NCI-H748 (cell line): Measurements from ENCODE around the gene CDH15.
"Not testable (repeated sequence)": the region's sequence is repeated elsewhere in the genome, so short reads cannot be mapped to it uniquely, and the experiment has no call there.

ENCODE experiments used
- DNase-seq: peaks from one replicate; lab custom pipeline; 2025; ENCODE audit not compliant: unreplicated experiment; lab: John Stamatoyannopoulos, UW

CDH15 gene

DNA sequence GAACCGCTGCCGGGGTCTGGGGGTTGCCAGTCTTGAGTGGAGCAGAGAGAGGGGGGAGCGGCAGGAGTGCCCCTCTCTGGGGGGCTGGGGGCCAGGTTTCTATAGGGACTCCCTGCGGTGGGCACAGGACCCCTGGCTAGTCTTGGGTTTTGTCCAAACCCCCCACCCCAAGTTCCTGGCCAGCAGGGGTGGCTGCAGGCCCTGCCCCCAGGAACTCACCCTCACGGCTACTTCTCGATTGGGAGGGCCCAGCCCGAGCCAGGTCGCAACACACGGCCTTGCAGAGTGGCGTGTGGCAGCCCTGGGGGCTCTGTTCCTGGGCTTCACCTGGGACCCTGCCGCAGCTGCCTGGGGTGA, 601 bp downstream of the CDH15 start:
- DNase-seq: no peak

DNA sequence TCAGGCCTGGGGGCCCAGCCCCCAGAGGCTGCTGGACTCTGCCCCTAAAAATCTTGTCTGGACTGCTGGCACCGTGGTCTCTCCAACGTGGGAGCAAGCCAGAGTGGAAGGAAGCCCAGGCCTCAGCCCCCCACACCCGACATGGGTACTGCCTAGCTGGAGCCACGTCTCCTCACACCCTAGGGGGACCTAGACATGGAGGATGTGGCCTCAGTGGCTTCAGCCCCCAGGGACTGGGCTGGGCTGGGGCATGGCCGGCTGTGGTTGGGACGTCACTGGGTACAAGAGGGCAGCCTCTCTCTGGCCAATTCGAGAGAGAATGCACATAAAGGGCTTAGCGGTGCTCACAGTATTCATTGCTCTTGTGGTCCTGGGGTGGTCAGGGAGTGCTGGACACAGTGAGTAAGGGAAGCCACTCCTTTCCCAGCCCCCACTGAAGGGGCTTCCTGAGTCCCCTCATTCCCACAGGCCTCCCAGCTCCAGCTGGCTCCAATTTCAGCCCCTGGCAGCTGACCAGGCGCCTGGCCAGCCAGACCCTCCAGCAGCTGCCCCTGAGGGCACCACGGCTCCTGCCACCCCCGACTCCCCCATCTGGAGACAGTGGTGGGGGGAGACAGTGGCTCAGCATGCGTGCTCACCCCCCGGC, 1.1 kb downstream of the CDH15 start:
- no peak for DNase-seq

DNA sequence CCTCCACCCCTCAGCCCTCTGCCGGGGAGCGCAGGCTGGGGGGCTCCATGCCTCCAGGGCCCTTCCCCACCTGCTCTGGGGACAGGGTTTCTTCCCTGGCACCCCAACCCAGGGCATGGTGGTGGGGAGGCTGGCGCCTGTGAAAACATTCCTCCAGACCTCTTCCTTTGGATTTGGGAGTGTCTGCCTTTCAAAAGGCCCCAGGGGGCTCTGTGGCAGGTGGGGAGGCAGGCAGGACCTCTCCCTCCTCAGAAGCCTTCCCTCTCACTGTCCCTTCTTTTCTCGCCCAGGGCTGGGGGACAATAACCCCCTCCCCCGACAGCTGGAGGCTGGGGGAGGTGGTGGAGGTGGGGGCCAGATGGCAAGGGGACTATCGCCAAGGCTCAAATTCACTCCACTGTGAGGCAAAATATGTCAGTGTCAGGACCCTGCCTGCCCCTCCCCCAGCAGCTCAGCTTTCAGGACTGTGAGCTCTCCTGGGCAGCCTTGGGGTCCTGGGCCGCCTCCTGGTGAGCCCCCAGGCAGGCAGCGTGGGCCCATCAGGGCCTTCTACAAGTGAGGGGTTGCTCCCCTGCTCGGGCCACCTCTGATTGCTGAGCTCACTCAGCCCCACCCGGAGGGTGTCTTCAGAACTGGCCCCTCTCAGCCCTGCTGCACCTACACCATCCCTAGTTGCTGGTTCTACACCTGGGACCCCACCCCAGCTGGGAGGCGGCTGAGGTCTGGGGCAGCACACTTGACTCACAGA, 1.8 kb downstream of the CDH15 start:
- no peak for DNase-seq

DNA sequence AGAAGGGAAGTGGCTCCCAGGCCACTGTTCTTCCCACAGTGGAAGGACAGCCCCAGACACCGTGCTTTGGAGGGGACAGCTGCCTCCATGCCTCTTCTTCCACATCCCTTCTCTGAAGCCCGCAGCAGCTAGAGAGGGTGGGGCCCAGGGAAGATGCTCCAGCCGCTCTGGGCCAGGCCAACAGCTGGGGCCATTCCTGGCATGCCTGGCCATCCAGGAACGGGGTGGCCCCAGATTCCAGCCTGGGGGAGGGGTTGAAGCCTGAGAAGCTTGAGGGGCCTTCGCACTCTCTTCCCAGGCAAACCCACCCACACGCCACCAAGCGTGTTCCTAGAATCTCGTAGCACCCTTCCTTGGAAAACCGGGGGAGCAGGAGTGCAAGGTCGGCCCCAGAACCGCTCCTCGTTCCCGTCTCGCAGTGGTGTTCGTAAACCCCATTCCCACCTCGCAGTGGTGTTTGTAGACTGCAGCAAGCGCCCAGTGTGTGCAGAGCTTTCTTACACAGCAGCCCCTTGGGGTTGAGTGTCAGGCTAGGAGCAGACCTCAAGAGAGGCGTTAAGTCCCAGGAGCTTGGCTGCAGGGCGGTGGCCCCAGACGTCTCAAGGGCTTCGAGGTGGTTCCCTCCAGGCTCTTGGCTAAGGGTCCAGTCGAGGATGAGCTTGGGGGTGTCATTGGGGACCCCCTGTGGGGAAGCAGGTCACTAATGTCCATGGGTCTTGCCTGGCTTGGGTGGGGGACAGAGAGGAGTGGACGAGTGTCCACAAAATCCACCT, 2.7 kb downstream of the CDH15 start:
- DNase-seq: no peak

DNA sequence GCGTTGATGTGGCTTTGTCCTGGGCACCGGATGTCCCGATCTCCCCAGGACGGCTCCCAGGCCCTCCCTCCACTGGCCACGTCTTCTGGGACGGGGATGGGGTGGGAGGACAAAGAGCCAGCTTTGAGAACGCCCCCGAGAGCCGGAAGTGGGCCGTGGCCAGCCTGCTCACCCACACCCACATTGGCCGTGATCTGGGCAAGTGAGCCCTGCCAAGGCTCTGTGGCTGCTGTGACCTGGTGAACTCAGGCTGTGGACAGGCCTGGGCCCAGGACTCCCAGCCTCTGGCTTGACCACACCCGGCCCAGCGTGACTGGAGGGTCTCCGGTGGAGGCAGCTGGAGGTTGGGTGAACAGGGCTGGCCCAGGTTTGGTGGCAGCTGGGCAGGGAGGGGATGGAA, 3.3 kb downstream of the CDH15 start:
- no peak for DNase-seq

DNA sequence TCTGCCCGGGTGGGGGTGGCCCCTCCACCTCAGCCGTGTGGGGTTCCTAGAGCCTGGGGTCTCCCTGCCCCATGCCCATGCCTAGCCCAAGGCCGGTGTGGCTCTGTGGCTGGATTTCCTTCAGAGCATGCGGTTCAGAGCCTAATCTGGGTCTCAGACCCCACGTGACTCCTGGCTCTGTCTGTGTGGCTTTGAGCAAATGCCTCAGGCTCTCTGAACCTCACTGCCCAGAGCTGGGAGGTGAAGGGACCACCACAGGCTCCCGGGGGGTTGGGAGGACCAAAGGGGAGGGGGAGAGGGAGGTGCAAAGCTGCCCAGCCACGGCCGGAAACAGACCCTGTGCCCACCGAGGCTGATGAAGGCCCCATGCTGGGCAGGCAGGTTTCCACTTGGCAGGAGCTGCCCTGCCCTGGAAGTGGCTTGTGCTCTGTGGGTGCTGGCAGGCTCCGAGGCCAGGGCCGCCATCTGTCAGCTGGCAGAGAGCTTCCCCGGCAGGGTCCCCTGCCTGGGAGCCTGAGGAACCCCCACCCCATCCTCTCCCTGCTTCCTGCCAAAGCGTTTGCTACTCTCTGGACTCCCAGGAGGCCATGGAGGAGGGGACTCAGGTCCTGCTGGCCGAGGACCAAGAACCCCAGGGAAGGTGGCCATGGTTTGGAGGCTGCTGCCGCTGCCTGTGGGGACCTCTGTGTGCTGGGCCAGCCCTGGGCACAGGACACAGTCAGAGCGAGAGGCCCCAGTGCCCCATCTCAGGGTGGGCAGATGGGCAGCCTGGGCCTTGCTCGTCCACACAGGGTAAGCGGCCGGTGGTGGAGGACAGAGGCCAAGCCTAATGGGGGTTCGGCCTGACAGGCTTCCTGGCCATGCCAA, 4.0 kb downstream of the CDH15 start:
- DNase-seq: no peak

DNA sequence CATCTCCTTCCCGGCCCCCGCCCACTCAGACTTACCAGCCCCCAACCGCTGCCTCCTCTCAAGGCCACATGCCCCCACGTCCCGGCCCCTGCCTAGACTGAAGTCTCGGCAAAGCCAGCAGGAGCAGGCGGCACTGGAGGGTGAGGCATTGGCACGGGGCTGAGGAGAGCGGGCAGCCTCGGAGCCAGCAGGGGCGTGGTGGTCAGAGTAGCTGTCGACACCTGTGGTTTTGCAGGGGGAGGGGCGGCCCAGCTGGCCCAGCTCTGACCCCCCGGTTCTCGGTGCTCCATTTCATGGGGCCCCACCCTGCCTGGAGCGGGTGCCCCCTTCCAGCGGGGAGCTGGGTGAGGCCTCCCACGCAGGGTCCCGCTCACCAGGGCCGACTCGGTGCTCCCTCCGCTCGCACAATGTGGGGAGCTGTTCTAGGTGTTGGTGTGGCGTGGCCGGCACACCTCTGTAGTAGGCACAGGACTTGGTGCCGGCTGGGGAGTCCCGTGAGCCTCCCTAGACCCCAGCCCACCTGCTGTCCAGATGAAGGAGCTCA, 4.7 kb downstream of the CDH15 start:
- DNase-seq: no peak

DNA sequence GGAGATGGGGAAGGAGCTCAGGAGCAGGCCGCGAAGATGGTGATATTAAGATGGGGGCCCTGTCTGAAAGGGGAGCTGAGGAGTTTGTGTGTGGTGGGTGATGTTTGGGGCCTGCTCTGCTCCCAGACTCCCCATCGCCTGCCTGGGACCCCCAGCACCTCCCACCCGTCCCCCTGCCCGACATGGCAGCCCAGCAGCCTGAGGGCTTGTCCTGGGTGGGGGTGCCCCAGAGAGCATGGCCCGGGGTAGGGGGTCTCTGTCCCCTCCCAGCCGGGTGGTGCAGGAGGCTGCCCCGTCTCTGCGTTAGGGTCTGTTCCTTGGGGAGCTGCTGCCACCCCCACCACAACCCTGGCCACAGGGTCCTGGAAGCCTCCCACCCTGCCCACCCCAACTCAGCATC, 5.2 kb downstream of the CDH15 start:
- DNase-seq: no peak

DNA sequence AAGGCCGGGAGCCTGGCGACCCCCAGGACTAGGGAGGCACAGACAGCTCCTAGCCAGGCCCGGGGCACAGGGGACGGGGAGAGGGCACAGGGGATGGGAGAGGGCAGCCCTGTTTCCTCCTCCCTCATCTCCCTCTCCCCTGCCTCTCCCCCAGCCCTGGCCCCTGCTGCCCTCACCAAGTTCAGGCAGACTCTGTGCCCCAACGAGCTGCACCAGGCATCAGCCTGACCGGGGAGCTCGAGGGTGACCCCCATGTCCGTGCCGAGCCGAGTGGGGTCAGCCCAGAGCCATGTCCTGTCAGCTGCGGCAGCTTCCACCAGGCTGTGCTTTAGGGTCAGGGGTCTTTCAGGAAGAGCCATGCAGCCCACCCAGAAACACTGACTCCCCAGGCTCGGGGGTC, 6.0 kb downstream of the CDH15 start:
- DNase-seq: no peak

DNA sequence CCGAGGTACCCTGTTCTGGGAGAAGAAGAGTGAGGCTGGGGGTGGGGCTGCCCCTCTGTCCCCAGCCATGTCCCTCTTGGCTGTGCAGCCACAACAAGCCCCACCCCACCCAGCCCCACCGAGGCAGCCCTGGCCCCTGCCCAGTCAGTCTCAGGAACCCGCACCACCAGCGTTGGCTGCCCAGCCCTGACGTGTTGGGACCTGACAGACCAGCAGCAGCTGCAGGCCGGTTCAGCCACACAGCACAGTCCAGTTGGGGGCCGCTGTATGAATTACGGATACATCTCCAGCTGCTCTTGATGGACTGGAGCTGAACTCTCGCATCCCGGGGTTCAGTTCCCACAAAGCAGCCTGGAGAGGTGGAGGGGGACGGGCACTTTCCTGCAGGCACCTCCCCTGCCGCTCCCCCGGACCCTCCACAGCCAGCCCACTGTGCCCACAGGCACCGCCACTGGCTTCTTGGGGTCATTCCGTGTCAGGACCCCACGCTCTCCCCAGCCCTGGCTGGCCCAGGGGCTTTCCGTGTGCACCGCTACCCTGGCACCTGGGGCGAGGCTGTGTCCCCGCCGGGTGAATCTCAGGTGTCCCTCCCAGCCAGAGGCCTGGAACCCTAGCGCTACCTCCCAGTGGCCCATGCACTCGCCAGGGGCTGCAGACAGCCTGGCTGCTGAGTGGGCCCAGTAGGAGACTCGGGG, 7.1 kb downstream of the CDH15 start:
- DNase-seq: no peak

DNA sequence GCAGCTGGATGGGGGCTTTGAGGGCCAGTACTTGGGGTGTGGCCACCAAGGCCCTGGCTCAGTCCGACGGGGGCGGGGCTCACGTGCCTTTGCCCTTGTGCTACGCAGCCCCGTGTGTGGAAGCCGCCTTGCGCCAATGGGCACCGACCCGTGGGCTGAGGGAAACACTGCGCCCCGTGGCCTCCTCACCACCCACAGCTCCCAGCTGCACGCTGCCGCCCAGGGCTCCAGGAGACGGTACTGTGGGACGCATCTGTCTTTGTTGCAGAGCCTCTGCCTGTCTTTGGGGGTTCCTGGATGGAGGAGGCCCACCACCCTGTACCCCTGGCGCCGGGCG, 7.6 kb downstream of the CDH15 start:
- DNase-seq: no peak

DNA sequence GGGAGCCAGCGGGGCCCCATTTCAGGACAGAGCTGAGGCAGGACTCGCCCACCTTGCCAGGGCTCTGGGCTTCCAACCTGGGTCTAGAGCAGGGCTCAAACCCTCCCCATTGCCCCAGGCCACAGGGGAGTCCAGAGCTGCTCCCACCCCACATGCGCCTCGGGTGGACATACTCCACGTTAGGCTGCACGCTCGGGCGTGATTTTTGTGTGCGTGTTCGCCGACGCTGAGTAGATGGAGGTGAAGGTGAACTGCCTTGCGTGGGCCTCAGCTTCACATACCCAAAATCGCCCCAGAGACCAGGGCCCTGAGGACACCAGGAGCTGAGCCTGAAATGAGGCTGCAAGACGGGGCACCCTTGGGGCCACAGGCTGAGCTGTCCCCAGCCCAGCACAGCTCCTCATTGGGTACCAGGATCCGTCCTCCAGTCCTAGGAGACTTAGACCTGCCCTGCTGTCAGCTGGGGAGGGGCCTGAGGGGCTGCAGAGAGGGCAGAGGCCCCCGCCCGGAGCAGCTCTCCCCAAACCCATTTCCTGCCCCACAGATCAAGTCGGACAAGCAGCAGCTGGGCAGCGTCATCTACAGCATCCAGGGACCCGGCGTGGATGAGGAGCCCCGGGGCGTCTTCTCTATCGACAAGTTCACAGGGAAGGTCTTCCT, 8.2 kb downstream of the CDH15 start:
- DNase-seq: no peak

DNA sequence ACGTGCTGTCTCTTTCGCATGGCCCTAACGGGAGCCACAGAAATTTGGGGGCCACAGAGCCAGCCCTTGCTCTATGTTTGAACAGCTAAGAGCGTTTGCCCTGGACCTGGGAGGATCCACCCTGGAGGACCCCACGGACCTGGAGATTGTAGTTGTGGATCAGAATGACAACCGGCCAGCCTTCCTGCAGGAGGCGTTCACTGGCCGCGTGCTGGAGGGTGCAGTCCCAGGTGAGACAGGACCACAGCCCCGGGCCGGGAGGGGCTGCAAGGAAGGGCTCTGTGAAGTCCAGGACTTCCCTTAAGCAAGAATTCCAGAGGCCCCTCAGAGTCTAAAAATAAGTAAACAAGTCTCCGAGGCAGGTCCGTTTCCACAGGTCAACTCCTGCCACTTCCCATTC, 11.9 kb downstream of the CDH15 start:
- DNase-seq: no peak

DNA sequence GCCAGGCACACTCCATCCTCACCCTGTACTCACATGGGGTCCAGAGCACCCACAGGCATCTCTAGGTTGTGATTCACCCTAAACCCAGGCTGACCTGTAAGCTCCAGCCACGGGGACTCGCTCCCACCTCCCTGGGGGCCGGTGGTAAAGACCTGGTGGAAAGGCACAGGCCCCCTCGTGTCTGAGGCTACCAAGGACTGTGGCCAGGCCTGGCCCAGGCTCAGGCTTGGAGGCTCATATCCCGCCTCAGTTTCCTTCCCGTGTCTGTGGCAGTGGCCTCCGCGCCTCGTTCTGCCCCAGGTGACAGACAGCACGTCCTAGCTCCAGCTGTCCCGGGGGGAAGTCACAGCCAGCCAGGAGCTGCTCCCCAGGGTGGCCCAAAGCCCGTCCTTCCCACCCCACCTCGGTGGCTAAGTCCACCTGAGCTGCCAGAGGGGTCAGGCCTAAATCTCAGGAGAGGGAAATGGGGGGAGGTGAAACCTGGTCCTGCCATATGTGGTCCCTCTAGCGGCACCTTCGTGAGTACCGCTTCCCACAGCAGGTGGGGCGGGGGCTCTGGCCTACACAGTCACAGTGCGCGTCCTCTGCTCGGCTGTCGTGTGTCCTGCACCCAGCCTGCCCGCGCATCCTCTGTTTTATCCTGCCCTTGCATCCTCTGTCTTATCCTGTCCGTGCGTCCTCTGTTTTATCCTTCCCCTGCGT, 12.6 kb downstream of the CDH15 start:
- no peak for DNase-seq

DNA sequence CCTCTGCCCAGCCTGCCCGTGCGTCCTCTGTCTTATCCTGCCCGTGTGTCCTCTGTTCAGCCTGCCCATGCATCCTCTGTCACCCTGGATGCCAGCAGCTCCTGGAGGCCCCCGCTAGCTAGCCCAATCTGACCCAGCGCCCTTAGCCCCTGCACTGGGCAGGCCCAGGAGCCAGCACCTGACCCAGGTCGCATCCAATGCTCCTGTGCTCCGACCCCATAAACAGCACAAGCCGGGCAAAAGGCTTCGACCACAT, 13.1 kb downstream of the CDH15 start:
- no peak for DNase-seq

DNA sequence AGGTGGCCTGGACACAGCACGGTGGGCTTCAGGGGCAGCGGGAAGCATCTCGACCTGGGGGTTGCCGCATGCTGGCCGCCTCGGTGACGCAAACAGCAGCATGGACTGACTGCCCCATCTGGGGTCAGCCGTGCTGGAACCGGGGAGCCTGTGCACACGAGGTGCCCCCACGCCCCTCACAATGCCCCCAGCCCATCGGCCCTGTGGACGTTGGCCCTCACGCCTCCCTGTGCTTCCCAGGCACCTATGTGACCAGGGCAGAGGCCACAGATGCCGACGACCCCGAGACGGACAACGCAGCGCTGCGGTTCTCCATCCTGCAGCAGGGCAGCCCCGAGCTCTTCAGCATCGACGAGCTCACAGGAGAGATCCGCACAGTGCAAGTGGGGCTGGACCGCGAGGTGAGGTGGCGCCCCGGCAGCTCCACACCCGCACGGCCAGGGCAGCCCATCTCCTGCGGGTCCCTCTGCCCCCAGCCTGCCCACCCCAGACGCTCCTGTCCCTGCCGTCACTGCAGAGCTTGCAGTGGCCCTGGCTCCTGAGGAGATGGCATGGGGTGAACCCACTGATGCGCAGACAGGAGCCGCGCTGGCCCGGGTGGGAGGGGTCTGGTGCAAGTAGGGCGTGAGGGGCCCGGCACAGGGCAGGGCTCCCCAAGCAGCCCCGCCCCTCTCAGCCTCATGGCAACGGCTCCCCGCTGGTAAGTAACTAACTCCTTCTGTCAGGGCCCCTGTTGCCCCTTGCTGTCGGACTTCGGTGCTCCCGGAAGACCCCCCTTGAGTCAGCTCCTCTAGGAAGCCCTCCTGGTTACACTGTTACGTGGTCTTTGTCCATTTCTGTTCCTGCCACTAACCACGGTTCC, 13.6 kb downstream of the CDH15 start:
- DNase-seq: no peak

DNA sequence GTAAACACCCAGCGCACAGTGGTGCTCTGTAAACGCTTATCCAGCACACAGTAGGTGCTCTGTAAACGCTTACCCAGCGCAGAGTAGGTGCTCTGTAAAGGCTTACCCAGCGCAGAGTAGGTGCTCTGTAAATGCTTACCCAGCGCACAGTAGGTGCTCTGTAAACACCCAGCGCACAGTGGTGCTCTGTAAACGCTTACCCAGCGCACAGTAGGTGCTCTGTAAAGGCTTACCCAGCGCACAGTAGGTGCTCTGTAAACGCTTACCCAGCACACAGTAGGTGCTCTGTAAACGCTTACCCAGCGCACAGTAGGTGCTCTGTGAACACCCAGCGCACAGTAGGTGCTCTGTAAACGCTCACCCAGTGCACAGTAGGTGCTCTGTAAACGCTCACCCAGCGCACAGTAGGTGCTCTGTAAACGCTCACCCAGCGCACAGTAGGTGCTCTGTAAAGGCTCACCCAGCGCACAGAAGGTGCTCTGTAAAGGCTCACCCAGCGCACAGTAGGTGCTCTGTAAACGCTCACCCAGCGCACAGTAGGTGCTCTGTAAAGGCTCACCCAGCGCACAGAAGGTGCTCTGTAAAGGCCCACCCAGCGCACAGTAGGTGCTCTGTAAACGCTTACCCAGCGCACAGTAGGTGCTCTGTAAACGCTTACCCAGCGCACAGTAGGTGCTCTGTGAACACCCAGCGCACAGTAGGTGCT, 14.5 kb downstream of the CDH15 start:
- not testable (repeated sequence) for DNase-seq

DNA sequence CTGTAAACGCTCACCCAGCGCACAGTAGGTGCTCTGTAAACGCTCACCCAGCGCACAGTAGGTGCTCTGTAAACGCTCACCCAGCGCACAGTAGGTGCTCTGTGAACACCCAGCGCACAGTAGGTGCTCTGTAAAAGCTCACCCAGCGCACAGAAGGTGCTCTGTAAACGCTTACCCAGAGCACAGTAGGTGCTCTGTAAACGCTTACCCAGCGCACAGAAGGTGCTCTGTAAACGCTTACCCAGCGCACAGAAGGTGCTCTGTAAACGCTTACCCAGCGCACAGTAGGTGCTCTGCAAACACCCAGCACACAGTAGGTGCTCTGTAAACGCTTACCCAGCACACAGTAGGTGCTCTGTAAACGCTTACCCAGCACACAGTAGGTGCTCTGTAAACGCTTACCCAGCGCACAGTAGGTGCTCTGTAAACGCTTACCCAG, 15.1 kb downstream of the CDH15 start:
- not testable (repeated sequence) for DNase-seq
